CD14-positive monocyte (primary cell): ENCODE measurements around the gene PON3. TPM values are rescaled to one million over a fixed set of nuclear protein-coding genes. Genes with fewer than 3 reads are reported as not detected.

Source experiments
- DNase-seq, 3 donors: peaks; one replicate each; pipeline ENCODE4 v3.0.0-alpha.2; 2011 to 2022
- H2AFZ ChIP-seq: 2 replicates; pipeline ENCODE4 v1.6.0; 2012; ENCODE audit warnings: mild to moderate bottlenecking, low read depth, low read length, inconsistent platforms; ENCODE audit not compliant: insufficient read depth, poor library complexity, severe bottlenecking
- H3K27ac ChIP-seq, 2 donors: 1 replicate in 1 of 2; 2 replicates in 1 of 2; pipeline ENCODE4 v1.5.1; 2012 to 2013; ENCODE audit warnings: low read length in 2 of 2, control low read depth in 1 of 2, inconsistent platforms in 1 of 2, low read depth in 1 of 2, mild to moderate bottlenecking in 1 of 2
- H3K27me3 ChIP-seq, 2 donors: one replicate each; pipeline versions ENCODE4 v1.6.0 to v1.6.1; 2011 to 2013; ENCODE audit warnings: low read length in 2 of 2; ENCODE audit not compliant: control insufficient read depth in 2 of 2, insufficient read depth in 2 of 2
- H3K36me3 ChIP-seq, 2 donors: replicated peaks in 1 of 2; 1 replicate in 1 of 2; 2 replicates in 1 of 2; pipeline versions ENCODE4 v1.5.1 to v1.6.1; 2012 to 2013; ENCODE audit warnings: low read length in 2 of 2, control low read depth in 1 of 2, inconsistent platforms in 1 of 2, mild to moderate bottlenecking in 1 of 2; ENCODE audit not compliant: insufficient read depth in 2 of 2, control insufficient read depth in 1 of 2
- H3K4me1 ChIP-seq, 2 donors: 1 replicate in 1 of 2; 2 replicates in 1 of 2; pipeline versions ENCODE4 v1.5.1 to v1.6.1; 2012 to 2013; ENCODE audit warnings: low read length in 2 of 2, control low read depth in 1 of 2, inconsistent platforms in 1 of 2, mild to moderate bottlenecking in 1 of 2, moderate library complexity in 1 of 2; ENCODE audit not compliant: insufficient read depth in 2 of 2, control insufficient read depth in 1 of 2
- H3K4me2 ChIP-seq: replicated peaks from 2 replicates; pipeline ENCODE3; 2012; ENCODE audit warnings: low read length, moderate library complexity, mild to moderate bottlenecking; ENCODE audit not compliant: poor library complexity, severe bottlenecking; ENCODE audit errors: extremely low read depth
- H3K4me3 ChIP-seq, 3 experiments: fragments of 200-600 bp in 1 of 3; sonication (generic) in 1 of 3; replicated peaks in 1 of 3; 1 replicate in 2 of 3; 2 replicates in 1 of 3; pipeline ENCODE4 v1.5.1; 2011 to 2013; ENCODE audit warnings: low read length in 3 of 3, mild to moderate bottlenecking in 3 of 3, control low read depth in 2 of 3, low read depth in 2 of 3, inconsistent platforms in 1 of 3, moderate library complexity in 1 of 3
- H3K79me2 ChIP-seq: 2 replicates; pipeline ENCODE4 v1.6.0; 2012; ENCODE audit warnings: mild to moderate bottlenecking, control low read depth, inconsistent platforms, low read length, moderate library complexity; ENCODE audit not compliant: insufficient read depth
- H3K9ac ChIP-seq: 2 replicates; pipeline ENCODE4 v1.6.0; 2017; ENCODE audit warnings: low read length, mild to moderate bottlenecking; ENCODE audit not compliant: insufficient read depth, poor library complexity, severe bottlenecking
- H3K9me3 ChIP-seq, 2 donors: replicated peaks in 1 of 2; 1 replicate in 1 of 2; 2 replicates in 1 of 2; pipeline versions ENCODE4 v1.5.1 to v1.6.1; 2012 to 2013; ENCODE audit warnings: low read length in 2 of 2, control low read depth in 1 of 2; ENCODE audit not compliant: control insufficient read depth in 1 of 2, insufficient read depth in 1 of 2
- H4K20me1 ChIP-seq: 2 replicates; pipeline ENCODE4 v1.6.0; 2012; ENCODE audit warnings: mild to moderate bottlenecking, low read length, control low read depth, moderate library complexity; ENCODE audit not compliant: insufficient read depth
- H3K27ac Mint-ChIP-seq, 7 donors: one replicate each; pipeline ENCODE4 v1.8.0; 2020; ENCODE audit warnings: mild to moderate bottlenecking in 7 of 7, mixed read lengths in 7 of 7, moderate library complexity in 6 of 7, inconsistent platforms in 2 of 7
- H3K27me3 Mint-ChIP-seq, 3 donors: one replicate each; pipeline ENCODE4 v1.8.0; 2021 to 2022; ENCODE audit warnings: low read depth in 3 of 3, mild to moderate bottlenecking in 3 of 3, mixed read lengths in 3 of 3, moderate library complexity in 3 of 3, inconsistent platforms in 1 of 3
- H3K36me3 Mint-ChIP-seq, 2 donors: one replicate each; pipeline ENCODE4 v1.8.0; 2020; ENCODE audit warnings: mixed read lengths in 2 of 2, inconsistent platforms in 1 of 2, mild to moderate bottlenecking in 1 of 2
- H3K4me1 Mint-ChIP-seq: one replicate; pipeline ENCODE4 v1.8.0; 2020; ENCODE audit warnings: mild to moderate bottlenecking, mixed read lengths
- H3K4me3 Mint-ChIP-seq, 2 donors: one replicate each; pipeline ENCODE4 v1.8.0; 2020; ENCODE audit warnings: mild to moderate bottlenecking in 2 of 2, mixed read lengths in 2 of 2, moderate library complexity in 1 of 2
- H3K9me3 Mint-ChIP-seq, 7 donors: one replicate each; pipeline ENCODE4 v1.8.0; 2020 to 2022; ENCODE audit warnings: mixed read lengths in 7 of 7, mild to moderate bottlenecking in 6 of 7, moderate library complexity in 6 of 7, inconsistent platforms in 2 of 7
- CTCF ChIP-seq: fragments of 200-600 bp; IDR thresholded peaks from one replicate; pipeline ENCODE4 v1.8.0; 2022; ENCODE audit warnings: antibody characterized with exemption, mild to moderate bottlenecking
- WGBS: methylation state at CpG from one replicate; pipeline ENCODE4 v1.1.5; 2013; ENCODE audit warnings: missing lambda C conversion rate; ENCODE audit not compliant: insufficient coverage; 5-methylcytosine and 5-hydroxymethylcytosine counted together
- intact Hi-C, 2 donors: fragments of 100-400 bp; cut with micrococcal nuclease; formaldehyde crosslinking; loops; one replicate each; pipeline versions ENCODE4 v1.15.0 to v1.15.1; 2023
- polyA plus RNA-seq, 3 donors: library from polyadenylated mRNA; depleted of rRNA in 1 of 3; unstranded in 2 of 3; stranded (reverse) in 1 of 3; fragments of 300-500 nt in 2 of 3; fragments of >200 nt in 1 of 3; fragmentation: Illumina TruSeq in 2 of 3; gene quantifications; 1 replicate in 2 of 3; 2 replicates in 1 of 3; pipeline ENCODE4 v1.2.3, GENCODE V29; 2012 to 2021

The PON3 gene
- polyA plus RNA-seq, 3 donors = not detected

GRCh38 chr7:95373323-95373722 is 22.9 kb downstream of the PON3 start:
- H3K27me3 Mint-ChIP-seq = peaks cover 0 to 2% (median 0%) of the 10 kb centered on the region in 3 donors
- Histone ChIP-seq H3K36me3 (no peaks in the 10 kb centered on the region), H3K27ac (no peak overlapping the region), H3K9me3 (peaks cover 0 to 8% of the 10 kb centered on the region in 2 donors), H3K4me1 (no peaks in the 10 kb centered on the region), H4K20me1 (no peaks in the 10 kb centered on the region), H3K4me2 (no peak overlapping the region), H3K27me3 (no peaks in the 10 kb centered on the region), H3K9ac (no peak overlapping the region), H3K4me3 (no peak overlapping the region), H3K79me2 (no peaks in the 10 kb centered on the region), H2AFZ (no peak overlapping the region)
- no peak overlapping the region for H3K4me3 Mint-ChIP-seq
- peaks cover 0 to 9% (median 3%) of the 10 kb centered on the region in 7 donors for H3K9me3 Mint-ChIP-seq
- intact Hi-C loops = no loop called here
- no peaks in the 10 kb centered on the region for H3K4me1 Mint-ChIP-seq
- no peaks in the 10 kb centered on the region for H3K36me3 Mint-ChIP-seq
- DNase-seq = no peak
- TF ChIP-seq CTCF = no peak
- no peak overlapping the region for H3K27ac Mint-ChIP-seq
- 77% methylated on average over 3 of the region's 4 CpGs for WGBS

- H3K9me3 Mint-ChIP-seq = peaks cover 0 to 2% (median 0%) of the 10 kb centered on the region in 7 donors
- H3K36me3 Mint-ChIP-seq = no peaks in the 10 kb centered on the region
- H3K4me2 ChIP-seq = no peak overlapping the region
- H4K20me1 ChIP-seq = no peaks in the 10 kb centered on the region
- no peaks in the 10 kb centered on the region for H3K4me1 Mint-ChIP-seq
- no peak overlapping the region for H3K9ac ChIP-seq
- 100% methylated on average over 2 of the region's 3 CpGs for WGBS
- no peak overlapping the region for H3K4me3 Mint-ChIP-seq
- peaks cover 0 to 4% (median 0%) of the 10 kb centered on the region in 3 donors for H3K27me3 Mint-ChIP-seq
- H3K27ac ChIP-seq = no peak overlapping the region
- H3K36me3 ChIP-seq = no peaks in the 10 kb centered on the region
- no peak overlapping the region for H3K4me3 ChIP-seq
- no peaks in the 10 kb centered on the region for H3K27me3 ChIP-seq
- TF ChIP-seq CTCF = no peak
- intact Hi-C loops = no loop called here
- no peaks in the 10 kb centered on the region for H3K79me2 ChIP-seq
- DNase-seq = no peak
- no peak overlapping the region for H3K27ac Mint-ChIP-seq
- H2AFZ ChIP-seq = no peak overlapping the region
- H3K9me3 ChIP-seq = no peaks in the 10 kb centered on the region
- no peaks in the 10 kb centered on the region for H3K4me1 ChIP-seq
These were observed 27.9 kb downstream of the PON3 start for GRCh38 chr7:95368235-95368634.
